ENCODE results near the gene PRPS2.

The PRPS2 gene

GRCh38 chrX:12791257-12792228, at the start of gene PRPS2:
TSS of gene PRPS2 (plus strand) at chrX:12791412. CDS start at chrX:12791498, 86 bp downstream.
- peak; percentile 74 for DNase-seq

GRCh38 chrX:12741416-12741815, 49.8 kb upstream of the PRPS2 start:
- DNase-seq, result no peak

GRCh38 chrX:12747433-12747832, 43.8 kb upstream of the PRPS2 start:
- no peak for DNase-seq

GRCh38 chrX:12751887-12752286, 39.3 kb upstream of the PRPS2 start:
- no peak for DNase-seq

- DNase-seq, result no peak
Measured at GRCh38 chrX:12753366-12753765, 37.8 kb upstream of the PRPS2 start.

GRCh38 chrX:12758291-12758690, 32.9 kb upstream of the PRPS2 start:
- no peak for DNase-seq

- DNase-seq, result no peak
Measured at GRCh38 chrX:12767856-12768255, 23.4 kb upstream of the PRPS2 start.

- no peak for DNase-seq
Measured at GRCh38 chrX:12768491-12768890, 22.7 kb upstream of the PRPS2 start.

GRCh38 chrX:12770440-12770839, 20.8 kb upstream of the PRPS2 start:
- peak; percentile 32 for DNase-seq

GRCh38 chrX:12771445-12772069, 19.7 kb upstream of the PRPS2 start:
- peak; percentile 74 for DNase-seq

GRCh38 chrX:12777670-12778069, 13.5 kb upstream of the PRPS2 start:
- no peak for DNase-seq

GRCh38 chrX:12779534-12779933, 11.7 kb upstream of the PRPS2 start:
- no peak for DNase-seq

- DNase-seq, result no peak
Measured at GRCh38 chrX:12788645-12789044, 2.6 kb upstream of the PRPS2 start.

- no peak for DNase-seq
Measured at GRCh38 chrX:12789976-12790375, 1.2 kb upstream of the PRPS2 start.

- no peak for DNase-seq
Measured at GRCh38 chrX:12790885-12791256, 341 bp upstream of the PRPS2 start.

- no peak for DNase-seq
Measured at GRCh38 chrX:12792711-12793110, 1.5 kb downstream of the PRPS2 start.

- no peak for DNase-seq
Measured at GRCh38 chrX:12794654-12795053, 3.4 kb downstream of the PRPS2 start.

GRCh38 chrX:12798601-12799000, 7.4 kb downstream of the PRPS2 start:
- DNase-seq, result no peak

GRCh38 chrX:12799118-12799517, 7.9 kb downstream of the PRPS2 start:
- no peak for DNase-seq

- no peak for DNase-seq
Measured at GRCh38 chrX:12802741-12803140, 11.5 kb downstream of the PRPS2 start.

- no peak for DNase-seq
Measured at GRCh38 chrX:12804655-12805054, 13.4 kb downstream of the PRPS2 start.

GRCh38 chrX:12805333-12805732, 14.1 kb downstream of the PRPS2 start:
- DNase-seq, result no peak

GRCh38 chrX:12811658-12812057, 20.4 kb downstream of the PRPS2 start:
- no peak for DNase-seq

GRCh38 chrX:12814420-12814819, 23.2 kb downstream of the PRPS2 start:
- peak; percentile 53 for DNase-seq

Measured in activated CD4-positive, alpha-beta T cell treated with anti-CD3 and anti-CD28 coated beads, Interleukin-2, amount 50 U/mL, for 16 hours (primary cell).